GM08714 (cell line): ENCODE results near the gene HOXA3.

Experiments used
- H3K4me3 ChIP-seq: fragments of 200-500 bp; sonication (Bioruptor generic); 2 replicates; pipeline ENCODE4 v1.5.1; 2014; ENCODE audit warnings: mild to moderate bottlenecking, low read length, inconsistent platforms
- ZNF274 ChIP-seq: IDR thresholded peaks from 2 replicates; pipeline ENCODE4 v1.6.1; 2012; ENCODE audit warnings: mild to moderate bottlenecking, low read depth, low read length

The HOXA3 gene

DNA sequence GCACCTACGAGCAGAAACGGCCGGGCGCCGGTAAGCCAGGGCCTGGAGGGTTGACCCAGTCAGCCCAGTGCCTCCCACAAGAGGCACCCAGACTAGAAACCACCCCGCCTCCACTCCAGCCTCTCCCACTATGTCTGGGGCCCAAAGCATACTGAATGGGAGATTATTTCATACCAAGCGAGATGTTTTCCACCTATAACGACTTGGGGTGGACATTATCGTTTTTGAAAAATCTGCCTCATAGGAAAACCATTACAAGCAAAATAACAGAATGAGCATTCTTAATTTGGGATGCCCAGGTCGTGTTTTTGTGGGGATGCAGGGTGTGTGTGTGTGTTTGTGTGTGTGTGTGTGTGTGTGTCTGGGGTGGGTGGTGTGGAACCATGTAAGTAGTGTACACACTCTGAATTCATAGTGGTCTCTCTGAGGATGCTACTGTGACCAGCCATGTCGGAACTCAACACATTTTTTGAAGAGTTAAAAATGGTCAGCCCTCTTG lies 6.4 kb downstream of the HOXA3 start:
- no peak overlapping the region for H3K4me3 ChIP-seq

DNA sequence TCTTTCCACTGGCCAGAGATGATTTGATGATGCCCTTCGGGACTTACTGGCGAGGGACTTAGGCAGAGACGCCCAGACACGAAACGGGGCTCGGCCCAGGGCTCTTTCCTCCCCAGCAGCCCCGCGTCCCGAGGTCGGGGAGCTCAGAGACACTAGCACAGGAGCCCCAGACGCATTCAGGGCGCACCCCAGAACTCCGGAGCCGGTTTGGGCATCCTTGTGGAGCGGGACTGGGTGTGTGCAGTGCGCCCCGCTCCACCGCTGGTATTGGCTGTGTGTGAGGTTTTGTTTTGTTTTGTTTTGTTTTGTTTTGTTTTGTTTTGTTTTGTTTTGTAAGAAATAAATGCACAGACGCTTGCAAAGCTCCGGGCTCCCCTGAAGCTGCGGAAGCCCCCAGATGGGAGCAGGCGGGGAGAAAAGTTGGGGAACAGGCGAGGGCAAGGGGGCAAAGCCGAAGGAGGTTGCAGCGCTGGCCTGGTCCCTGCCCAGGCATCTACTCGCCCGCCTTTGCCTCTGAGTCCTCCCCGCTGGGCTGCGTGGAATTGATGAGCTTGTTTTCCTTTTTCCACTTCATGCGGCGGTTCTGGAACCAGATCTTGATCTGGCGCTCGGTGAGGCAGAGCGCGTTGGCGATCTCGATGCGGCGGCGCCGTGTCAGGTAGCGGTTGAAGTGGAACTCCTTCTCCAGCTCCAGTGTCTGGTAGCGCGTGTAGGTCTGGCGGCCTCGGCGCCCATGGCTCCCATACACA lies 7.0 kb downstream of the HOXA3 start:
- TF ChIP-seq ZNF274: no peak
- H3K4me3 ChIP-seq: no peak overlapping the region; the same call in 1 of the 2 replicates

More for the DNA sequence above, 6.4 kb downstream of the HOXA3 start:
- no peak for TF ChIP-seq ZNF274

DNA sequence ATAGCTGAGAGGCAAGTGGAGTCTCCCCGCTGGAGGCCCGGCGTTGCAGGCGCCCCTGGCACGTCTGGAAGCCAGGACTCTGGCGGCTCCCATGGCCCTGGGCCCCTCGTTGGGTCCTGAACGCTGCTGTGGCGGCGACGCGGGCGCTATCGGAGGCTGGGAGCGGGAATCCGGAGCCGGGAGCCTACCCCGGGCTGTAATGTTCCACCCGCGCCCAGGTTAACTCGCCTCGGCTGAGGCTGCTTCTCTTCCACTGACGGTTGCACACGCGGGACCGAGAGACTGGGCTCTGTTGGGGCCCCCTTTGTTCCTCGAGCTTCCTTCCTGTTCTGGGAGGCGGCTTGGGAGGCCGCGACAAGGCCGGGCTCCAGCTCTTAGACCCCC lies 7.6 kb downstream of the HOXA3 start:
- no peak for TF ChIP-seq ZNF274

DNA sequence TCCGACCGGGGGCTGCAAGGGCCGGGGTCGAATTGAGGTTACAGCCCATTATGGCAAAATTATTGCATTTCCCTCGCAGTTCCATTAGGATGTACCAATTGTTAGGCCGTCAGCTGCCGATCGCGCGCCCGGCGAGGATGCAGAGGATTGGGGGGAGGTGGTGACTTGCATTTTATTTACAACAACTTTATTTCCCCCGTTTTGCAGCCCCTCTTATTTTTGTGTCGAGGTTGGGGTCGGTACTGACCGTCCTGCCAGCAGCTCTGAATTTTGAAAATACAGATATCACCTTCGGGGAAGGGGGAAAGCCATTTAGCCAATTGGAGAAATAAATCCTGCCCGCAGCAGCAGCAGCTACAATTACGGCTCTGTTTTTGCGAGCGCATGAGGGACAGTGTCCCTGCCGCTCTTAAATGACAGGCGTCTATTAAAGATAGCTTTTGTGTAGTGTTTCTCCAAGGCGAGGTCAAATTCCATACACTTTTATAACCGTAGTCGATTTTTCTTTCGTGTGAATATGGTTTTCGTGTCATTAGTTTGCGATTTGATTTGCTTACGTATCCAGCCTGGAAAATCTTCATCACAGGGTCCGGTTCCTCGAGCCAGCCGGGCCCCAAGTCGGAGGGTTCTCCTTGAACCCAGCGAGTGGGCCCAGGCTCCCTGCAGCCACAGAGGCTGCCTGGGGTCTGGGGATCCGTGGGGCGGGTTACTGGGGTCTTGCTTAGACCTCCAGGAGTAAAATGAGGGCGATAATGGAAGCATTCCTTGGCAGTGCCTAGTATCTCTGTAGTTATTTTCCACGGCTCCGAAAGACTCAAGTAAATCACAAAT lies 8.2 kb downstream of the HOXA3 start:
- peak overlapping the region; percentile 59; the same call in 1 of the 2 replicates for H3K4me3 ChIP-seq
- TF ChIP-seq ZNF274: no peak

More for the DNA sequence above, 7.6 kb downstream of the HOXA3 start:
- H3K4me3 ChIP-seq: no peak overlapping the region; the same call in 1 of the 2 replicates

DNA sequence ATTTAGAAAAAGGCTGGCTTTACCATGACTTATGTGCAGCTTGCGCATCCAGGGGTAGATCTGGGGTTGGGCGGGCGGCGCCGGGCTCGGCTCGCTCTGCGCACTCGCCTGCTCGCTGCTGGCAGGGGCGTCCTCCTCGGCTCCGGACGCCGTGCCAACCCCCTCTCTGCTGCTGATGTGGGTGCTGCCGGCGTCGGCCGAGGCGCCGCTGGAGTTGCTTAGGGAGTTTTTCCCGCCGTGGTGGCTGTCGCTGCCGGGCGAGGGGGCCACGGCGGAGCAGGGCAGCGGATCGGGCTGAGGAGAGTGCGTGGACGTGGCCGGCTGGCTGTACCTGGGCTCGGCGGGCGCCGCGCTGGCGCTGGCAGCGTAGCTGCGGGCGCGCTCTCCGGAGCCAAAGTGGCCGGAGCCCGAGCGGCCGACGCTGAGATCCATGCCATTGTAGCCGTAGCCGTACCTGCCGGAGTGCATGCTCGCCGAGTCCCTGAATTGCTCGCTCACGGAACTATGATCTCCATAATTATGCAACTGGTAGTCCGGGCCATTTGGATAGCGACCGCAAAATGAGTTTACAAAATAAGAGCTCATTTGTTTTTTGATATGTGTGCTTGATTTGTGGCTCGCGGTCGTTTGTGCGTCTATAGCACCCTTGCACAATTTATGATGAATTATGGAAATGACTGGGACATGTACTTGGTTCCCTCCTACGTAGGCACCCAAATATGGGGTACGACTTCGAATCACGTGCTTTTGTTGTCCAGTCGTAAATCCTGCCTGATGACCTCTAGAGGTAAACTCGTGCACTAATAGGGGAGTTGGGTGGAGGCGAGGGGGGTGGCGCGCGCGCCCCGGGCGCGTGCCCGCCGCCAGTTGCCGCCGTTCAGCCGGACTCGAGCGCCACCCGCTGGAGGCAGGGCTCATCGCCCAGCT lies 9.1 kb downstream of the HOXA3 start, which contains the start of gene HOXA5:
Gene HOXA5, minus strand, starts transcription at position 659 of the 927 bp plus-strand sequence. Its CDS starts 74 bp downstream, at position 585.
- H3K4me3 ChIP-seq: peak within 1 kb of the TSS; percentile 59
- no peak for TF ChIP-seq ZNF274

DNA sequence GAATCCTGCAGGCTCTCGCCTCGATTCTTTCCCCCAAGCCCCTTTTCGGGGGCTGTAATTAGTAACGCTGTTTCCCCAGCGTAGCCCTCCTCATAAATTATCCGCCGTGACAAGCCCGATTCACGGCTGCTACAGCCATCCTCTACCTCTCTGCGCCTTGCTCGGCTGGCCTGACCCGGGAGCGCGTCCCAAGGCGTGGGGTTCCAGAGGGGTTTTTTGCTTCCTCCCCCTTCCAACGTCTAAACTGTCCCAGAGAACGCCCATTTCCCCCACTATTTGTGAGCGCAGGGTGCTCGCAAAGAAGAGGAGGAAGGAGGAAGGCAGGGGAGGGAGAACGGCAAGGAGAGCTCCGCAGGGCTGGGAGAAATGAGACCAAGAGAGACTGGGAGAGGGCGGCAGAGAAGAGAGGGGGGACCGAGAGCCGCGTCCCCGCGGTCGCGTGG lies 9.8 kb downstream of the HOXA3 start:
- no peak for TF ChIP-seq ZNF274
- peak overlapping the region; percentile 59 for H3K4me3 ChIP-seq

DNA sequence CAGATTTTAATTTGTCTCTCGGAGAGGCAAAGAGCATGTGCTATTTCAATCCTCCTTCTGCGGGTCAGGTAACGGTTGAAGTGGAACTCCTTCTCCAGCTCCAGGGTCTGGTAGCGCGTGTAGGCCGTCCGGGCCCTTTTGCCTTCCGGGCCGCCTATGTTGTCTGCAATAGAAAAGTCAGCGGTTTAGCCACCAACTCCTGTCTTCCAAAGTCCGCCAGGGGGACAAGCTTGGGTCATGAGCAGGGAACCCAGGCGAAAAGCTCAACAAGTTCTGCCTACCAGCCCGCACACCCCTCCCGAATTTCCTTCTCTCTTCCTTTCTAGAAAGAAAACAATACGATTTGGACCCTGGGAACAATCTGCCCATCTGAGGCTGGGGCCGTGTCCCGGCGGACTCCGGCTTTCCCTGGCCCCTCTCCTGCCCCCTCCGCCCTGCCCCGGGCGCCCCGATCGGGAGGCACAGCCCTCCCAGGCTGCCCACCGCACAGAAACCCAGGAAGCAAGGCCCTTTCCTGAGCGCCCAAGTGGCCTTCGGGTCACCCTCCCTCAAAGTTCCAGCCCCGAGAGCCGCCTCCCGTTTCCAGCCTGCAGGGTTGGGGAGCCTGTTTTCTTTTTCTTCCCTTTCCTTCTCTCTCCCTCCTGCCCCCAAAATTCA lies 10.3 kb downstream of the HOXA3 start:
- H3K4me3 ChIP-seq: peak overlapping the region; percentile 59
- no peak for TF ChIP-seq ZNF274

DNA sequence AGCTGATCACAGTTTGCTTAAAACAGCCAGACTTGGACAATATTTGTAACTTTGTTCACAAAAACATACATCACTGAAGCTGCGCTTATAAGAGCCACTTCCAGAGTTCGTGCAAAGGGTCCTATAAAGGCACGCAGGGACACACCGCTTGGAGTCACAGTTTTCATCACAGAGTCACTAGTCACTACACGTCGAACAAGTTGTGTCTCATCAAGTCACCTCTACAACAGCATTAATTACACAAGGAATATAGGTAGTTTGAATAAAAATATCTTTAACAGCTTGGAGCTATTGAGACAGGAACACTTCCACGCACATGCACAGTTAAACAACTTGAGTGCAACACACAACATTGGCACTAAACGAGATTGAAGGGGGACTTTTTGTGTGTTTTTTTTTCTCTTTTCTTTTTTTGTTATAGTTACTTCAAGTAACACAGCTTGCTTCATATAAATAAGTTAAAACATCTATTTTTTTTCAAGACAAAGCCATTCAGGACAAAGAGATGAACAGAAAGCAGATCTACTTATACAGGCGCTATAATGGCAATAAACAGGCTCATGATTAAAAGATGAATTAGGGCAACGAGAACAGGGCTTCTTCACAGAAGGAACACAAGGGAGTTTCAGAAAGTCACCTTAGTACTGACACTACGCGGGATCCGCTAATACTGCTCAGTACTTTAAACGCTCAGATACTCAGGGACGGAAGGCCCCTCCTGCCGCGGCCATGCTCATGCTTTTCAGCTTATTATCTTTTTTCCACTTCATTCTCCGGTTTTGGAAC lies 11.1 kb downstream of the HOXA3 start:
- TF ChIP-seq ZNF274: no peak
- no peak overlapping the region for H3K4me3 ChIP-seq

DNA sequence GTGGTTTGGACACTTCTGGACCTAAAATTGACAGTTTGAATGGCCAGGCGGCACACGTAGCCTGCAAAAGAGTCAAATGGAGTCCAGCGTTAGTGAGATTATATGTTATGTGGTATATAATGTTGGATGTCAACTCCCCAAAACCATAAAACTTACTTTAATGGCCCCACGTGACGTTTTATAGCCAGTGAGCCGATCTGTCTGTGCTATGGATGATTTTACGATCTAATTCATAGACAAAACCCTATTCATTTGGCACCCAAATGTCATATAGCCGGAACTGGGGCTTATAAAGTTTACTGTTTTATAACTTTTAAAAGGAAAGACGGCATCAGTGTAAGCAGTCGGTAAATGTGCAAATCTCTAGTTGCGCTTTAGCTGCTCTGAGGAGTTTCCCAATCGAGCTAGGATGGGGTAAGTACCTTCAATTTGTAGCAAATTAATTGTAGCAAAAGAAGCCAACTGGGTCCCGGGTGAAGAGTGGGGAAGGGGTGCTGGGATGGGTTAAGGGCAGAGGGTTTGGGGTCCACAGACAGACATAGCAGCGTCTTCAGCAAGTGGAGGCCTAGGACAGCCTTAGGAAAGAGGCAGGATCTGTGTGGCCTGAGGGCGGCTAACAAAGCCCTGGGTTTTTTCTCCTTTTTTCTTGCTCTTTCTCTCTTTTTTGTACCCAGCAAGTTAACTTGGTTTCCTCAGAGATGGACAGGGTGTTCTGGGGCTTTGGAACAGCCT lies 12.1 kb downstream of the HOXA3 start:
- H3K4me3 ChIP-seq: no peak overlapping the region
- no peak for TF ChIP-seq ZNF274

DNA sequence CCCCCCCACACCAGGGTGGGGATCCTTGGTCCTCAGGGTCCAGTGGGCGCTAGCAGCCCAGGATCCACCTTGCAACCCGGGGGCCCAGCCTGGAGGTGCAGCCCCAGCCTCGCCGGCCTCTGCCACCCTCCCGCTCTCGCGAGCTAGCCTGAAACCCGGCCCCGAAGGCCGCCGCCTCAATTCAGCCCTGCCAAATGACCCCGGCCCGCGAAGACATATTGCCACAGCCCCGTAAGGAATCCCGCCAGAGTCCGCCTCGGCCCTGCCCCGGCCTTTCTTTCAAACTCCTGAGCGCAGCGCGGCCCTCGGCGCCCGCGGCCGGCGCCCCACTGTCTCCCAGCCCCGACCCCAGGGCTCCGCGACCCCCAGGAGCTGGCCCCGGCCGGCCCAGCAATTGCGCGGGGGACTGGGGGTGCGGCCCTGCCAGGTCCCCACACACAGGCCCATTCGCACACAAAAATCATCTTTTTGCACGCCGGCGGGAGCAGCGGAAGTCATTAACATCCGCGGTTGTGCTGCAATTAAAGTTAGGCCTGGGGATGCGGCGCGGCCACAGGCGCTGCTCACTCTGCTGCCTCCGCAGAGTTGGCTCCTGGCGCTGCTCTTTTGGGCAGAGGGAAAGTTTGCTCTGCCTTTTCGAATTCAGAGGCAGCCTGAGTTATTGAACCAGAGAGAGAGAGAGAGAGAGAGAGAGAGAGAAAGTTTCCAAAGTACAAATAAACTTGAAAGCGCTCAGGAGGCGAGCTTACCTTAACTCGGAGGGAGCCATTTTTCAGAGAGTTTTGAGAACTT lies 12.9 kb downstream of the HOXA3 start:
- TF ChIP-seq ZNF274: no peak
- no peak overlapping the region for H3K4me3 ChIP-seq

DNA sequence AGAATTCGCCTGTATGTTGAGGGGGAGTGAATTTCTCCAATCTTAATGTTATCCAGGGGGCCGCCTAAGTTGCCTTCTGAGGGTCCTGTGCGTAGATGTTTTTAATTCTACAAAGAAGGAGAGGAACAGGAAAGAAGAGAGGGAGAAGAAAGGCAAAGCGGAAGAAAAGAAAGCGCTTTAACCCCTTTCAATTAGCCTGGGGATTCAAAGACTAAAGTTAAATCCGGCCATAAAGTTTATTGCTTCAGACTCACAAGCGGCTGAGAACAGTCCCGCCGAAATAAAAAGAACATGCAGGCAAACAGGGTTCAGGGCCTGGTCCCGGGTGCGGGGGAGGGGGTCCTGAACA lies 13.4 kb downstream of the HOXA3 start:
- TF ChIP-seq ZNF274: no peak
- H3K4me3 ChIP-seq: no peak overlapping the region
